Measurements from ENCODE around the gene LIPJ. TPM values are rescaled to one million over a fixed set of nuclear protein-coding genes. Genes with fewer than 3 reads are reported as not detected.

The LIPJ gene
- total RNA-seq, 2 experiments from 2014 or later, result not detected

Other genes with a start within 250 kb of the LIPJ start
- gene RNLS, start 3.4 kb upstream of the LIPJ start, total RNA-seq, result 1 to 10 TPM; 4.3 to 6.2 TPM
- gene LIPF, start 77.7 kb downstream of the LIPJ start, total RNA-seq, result not detected
- not detected for gene LIPK, start 119.5 kb downstream of the LIPJ start, total RNA-seq
- not detected for gene LIPN, start 173.3 kb downstream of the LIPJ start, total RNA-seq
- gene LIPM, start 216.0 kb downstream of the LIPJ start, total RNA-seq, result not detected

Data from activated CD8-positive, alpha-beta memory T cell treated with anti-CD3 and anti-CD28 coated beads for 36 hours (primary cell).